Ascending aorta (tissue), 2 donors: ENCODE results near the gene TMEM154. TPM values are rescaled to one million over a fixed set of nuclear protein-coding genes. Genes with fewer than 3 reads are reported as not detected.

Experiments used
- DNase-seq, 2 donors: peaks; one replicate each; pipeline ENCODE4 v3.0.0-alpha.2; 2019; ENCODE audit warnings: low spot score in 2 of 2
- H3K27ac ChIP-seq, 2 donors: fragments of 200-600 bp; sonication (generic); one replicate each; pipeline ENCODE4 v1.5.1; 2016 to 2017; ENCODE audit warnings: mild to moderate bottlenecking in 1 of 2
- H3K27me3 ChIP-seq: fragments of 200-600 bp; sonication (generic); one replicate; pipeline ENCODE4 v1.5.1; 2017
- H3K36me3 ChIP-seq, 2 donors: fragments of 200-600 bp; sonication (generic); one replicate each; pipeline ENCODE4 v1.5.1; 2016
- H3K4me1 ChIP-seq, 2 donors: fragments of 200-600 bp; sonication (generic); one replicate each; pipeline ENCODE4 v1.5.1; 2016 to 2017; ENCODE audit warnings: mild to moderate bottlenecking in 1 of 2
- H3K4me3 ChIP-seq, 2 donors: fragments of 200-600 bp; sonication (generic); one replicate each; pipeline ENCODE4 v1.5.1; 2016 to 2017; ENCODE audit warnings: mild to moderate bottlenecking in 1 of 2
- H3K9me3 ChIP-seq, 2 donors: fragments of 200-600 bp; sonication (generic); one replicate each; pipeline ENCODE4 v1.5.1; 2016
- CTCF ChIP-seq, 3 experiments: fragments of 200-600 bp in 2 of 3; fragments of 450-650 bp in 1 of 3; sonication (generic) in 2 of 3; IDR thresholded peaks; one replicate each; pipeline ENCODE4 v1.5.1; 2016 to 2019; ENCODE audit warnings: antibody characterized with exemption in 3 of 3, mild to moderate bottlenecking in 1 of 3, moderate library complexity in 1 of 3
- intact Hi-C: fragments of 100-400 bp; cut with DNase I; formaldehyde crosslinking; loops from one replicate; pipeline ENCODE4 v1.15.1; 2023
- total RNA-seq: library from RNA; depleted of rRNA; stranded (reverse); fragments of >200 nt; gene quantifications from one replicate; pipeline ENCODE4 v1.1.0, GENCODE V29; 2016

The TMEM154 gene
- total RNA-seq, 1 donor from 2014 or later, result 1.4 TPM

DNA sequence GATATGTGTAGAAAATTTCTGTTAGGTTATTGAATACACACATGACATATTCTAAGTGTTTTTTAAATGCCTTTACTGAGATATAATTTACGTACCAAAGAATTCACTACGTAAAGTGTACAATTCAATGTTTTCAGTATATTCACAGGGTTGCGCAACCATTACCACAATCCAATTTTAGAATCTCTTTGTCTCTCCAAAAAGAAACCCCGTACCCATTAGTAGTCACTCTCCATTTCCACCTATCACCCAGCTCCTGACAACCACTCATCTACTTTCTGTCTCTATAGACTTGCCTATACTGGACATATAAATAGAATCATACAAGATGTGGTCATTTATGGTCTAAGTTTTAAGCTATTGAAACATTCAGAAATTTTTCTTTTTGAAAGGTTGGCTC is 90.9 kb downstream of the TMEM154 start:
- intact Hi-C loops, result no loop called here
- no peaks in the 10 kb centered on the region for H3K36me3 ChIP-seq
- H3K4me1 ChIP-seq, result no peaks in the 10 kb centered on the region
- no peak for TF ChIP-seq CTCF (IDR thresholded peaks at IDR 0.05)
- no peak overlapping the region for H3K27ac ChIP-seq
- H3K9me3 ChIP-seq, result no peaks in the 10 kb centered on the region
- no peak overlapping the region for H3K4me3 ChIP-seq
- DNase-seq, result no peak
- no peaks in the 10 kb centered on the region for H3K27me3 ChIP-seq

DNA sequence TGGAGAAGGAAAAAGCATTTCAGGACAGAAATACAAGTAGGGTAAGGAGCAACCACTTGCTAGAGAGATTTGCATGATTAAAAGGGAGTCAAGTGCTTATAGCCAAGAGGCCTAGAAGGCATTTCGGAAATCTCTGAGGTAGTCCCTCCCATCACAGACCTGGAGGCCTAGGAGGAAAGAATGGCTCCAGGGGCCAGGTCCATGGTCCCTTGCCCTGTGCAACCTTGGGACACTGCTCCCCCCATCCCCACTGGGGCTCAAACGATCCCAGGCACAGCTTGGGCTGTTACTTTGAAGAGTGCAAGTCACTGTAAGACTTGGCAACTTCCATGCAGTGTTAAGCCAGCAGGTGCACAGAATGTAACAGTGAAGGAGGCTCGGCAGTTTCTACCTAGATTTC is 92.7 kb downstream of the TMEM154 start:
- Histone ChIP-seq H3K36me3 (no peaks in the 10 kb centered on the region), H3K27me3 (no peaks in the 10 kb centered on the region), H3K27ac (no peak overlapping the region), H3K4me1 (no peaks in the 10 kb centered on the region), H3K4me3 (no peak overlapping the region), H3K9me3 (no peaks in the 10 kb centered on the region)
- no peak for TF ChIP-seq CTCF (IDR thresholded peaks at IDR 0.05)
- no peak for DNase-seq
- intact Hi-C loops, result no loop called here

DNA sequence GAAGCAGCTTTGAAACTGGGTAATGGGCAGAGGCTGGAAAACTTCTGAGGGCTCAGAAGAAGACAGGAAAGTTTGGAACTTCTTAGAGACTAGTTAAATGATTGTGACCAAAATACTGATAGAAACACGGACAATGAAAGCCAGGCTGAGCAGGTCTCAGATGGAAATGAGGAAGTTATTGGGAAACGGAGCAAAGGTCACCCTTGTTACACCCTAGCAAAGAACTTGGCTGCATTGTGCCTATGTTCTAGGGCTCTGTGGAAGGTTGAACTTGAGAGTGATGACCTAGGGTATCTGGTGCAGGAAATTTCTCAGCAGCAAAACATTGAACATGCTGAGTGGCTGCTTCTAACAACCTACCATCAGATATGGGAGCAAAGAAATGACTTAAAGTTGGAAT is 93.1 kb downstream of the TMEM154 start:
- intact Hi-C loops, result no loop called here
- TF ChIP-seq CTCF (IDR thresholded peaks at IDR 0.05), result no peak
- H3K4me1 ChIP-seq, result no peaks in the 10 kb centered on the region
- H3K9me3 ChIP-seq, result no peaks in the 10 kb centered on the region
- H3K36me3 ChIP-seq, result no peaks in the 10 kb centered on the region
- H3K27ac ChIP-seq, result no peak overlapping the region
- no peaks in the 10 kb centered on the region for H3K27me3 ChIP-seq
- no peak for DNase-seq
- no peak overlapping the region for H3K4me3 ChIP-seq

DNA sequence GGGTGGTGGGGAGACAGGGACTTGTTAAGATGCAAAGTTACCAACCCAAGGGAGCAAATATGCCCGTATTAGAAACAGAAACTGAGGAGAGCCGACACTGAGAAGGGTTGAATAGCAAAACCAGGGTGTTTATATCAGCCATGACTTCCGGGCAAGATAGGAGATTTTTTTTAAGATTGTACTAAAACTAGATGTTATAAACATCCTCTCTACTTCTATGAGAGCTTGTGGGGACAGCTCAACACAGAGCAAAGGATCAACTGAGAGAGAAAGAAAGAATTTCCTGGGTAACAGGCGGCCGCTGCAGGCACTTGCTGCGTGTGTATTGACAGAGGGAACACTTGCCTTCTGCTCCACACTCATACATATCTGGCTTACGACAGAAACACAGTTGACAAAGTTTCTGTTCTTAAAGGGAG is 94.8 kb downstream of the TMEM154 start:
- H3K36me3 ChIP-seq, result no peaks in the 10 kb centered on the region
- no peak for TF ChIP-seq CTCF (IDR thresholded peaks at IDR 0.05)
- H3K9me3 ChIP-seq, result no peaks in the 10 kb centered on the region
- no peaks in the 10 kb centered on the region for H3K4me1 ChIP-seq
- no peak for DNase-seq
- intact Hi-C loops, result no loop called here
- no peak overlapping the region for H3K4me3 ChIP-seq
- no peaks in the 10 kb centered on the region for H3K27me3 ChIP-seq
- H3K27ac ChIP-seq, result no peak overlapping the region

GRCh38 chr4:152581536-152582160 is 98.1 kb downstream of the TMEM154 start:
- Histone ChIP-seq H3K9me3 (no peaks in the 10 kb centered on the region), H3K4me3 (no peak overlapping the region), H3K36me3 (no peaks in the 10 kb centered on the region), H3K27ac (no peak overlapping the region), H3K27me3 (no peaks in the 10 kb centered on the region), H3K4me1 (no peaks in the 10 kb centered on the region)
- DNase-seq, result no peak
- no peak for TF ChIP-seq CTCF (IDR thresholded peaks at IDR 0.05)
- intact Hi-C loops, result no loop called here

GRCh38 chr4:152579916-152580315 is 99.9 kb downstream of the TMEM154 start:
- TF ChIP-seq CTCF (IDR thresholded peaks at IDR 0.05), result no peak
- intact Hi-C loops, result no loop called here
- no peaks in the 10 kb centered on the region for H3K9me3 ChIP-seq
- no peak overlapping the region for H3K4me3 ChIP-seq
- no peak overlapping the region for H3K27ac ChIP-seq
- no peak for DNase-seq
- no peaks in the 10 kb centered on the region for H3K36me3 ChIP-seq
- no peaks in the 10 kb centered on the region for H3K27me3 ChIP-seq
- no peaks in the 10 kb centered on the region for H3K4me1 ChIP-seq
